KMS-11 (cell line): ENCODE results near the gene PFKP.

Experiments
- H2AFZ ChIP-seq: fragments of 200-600 bp; sonication (generic); 2 replicates; pipeline ENCODE4 v1.6.1; 2016; ENCODE audit warnings: antibody characterized with exemption, mixed run types, low read depth
- H3K27ac ChIP-seq: fragments of 200-600 bp; sonication (generic); 2 replicates; pipeline ENCODE4 v1.6.1; 2016; ENCODE audit warnings: mild to moderate bottlenecking, mixed run types
- H3K27me3 ChIP-seq: fragments of 200-600 bp; sonication (generic); 2 replicates; pipeline ENCODE4 v1.6.1; 2017; ENCODE audit warnings: mild to moderate bottlenecking, low read depth, mixed run types, moderate library complexity; ENCODE audit not compliant: insufficient read depth
- H3K36me3 ChIP-seq: fragments of 200-600 bp; sonication (generic); 2 replicates; pipeline ENCODE4 v1.6.1; 2017; ENCODE audit warnings: mild to moderate bottlenecking, mixed run types; ENCODE audit not compliant: insufficient read depth
- H3K4me1 ChIP-seq: fragments of 200-600 bp; sonication (generic); 2 replicates; pipeline ENCODE4 v1.6.1; 2016; ENCODE audit warnings: mild to moderate bottlenecking, low read depth, mixed run types; ENCODE audit not compliant: poor library complexity, severe bottlenecking
- H3K4me2 ChIP-seq: fragments of 200-600 bp; sonication (generic); 2 replicates; pipeline ENCODE4 v1.7.0; 2016; ENCODE audit warnings: mild to moderate bottlenecking, mixed run types
- H3K4me3 ChIP-seq: fragments of 200-600 bp; sonication (generic); IDR thresholded peaks from 2 replicates; pipeline ENCODE4 v1.6.1; 2017; ENCODE audit warnings: low read depth, low read length, mixed read lengths; ENCODE audit not compliant: insufficient read depth
- H3K79me2 ChIP-seq: fragments of 200-600 bp; sonication (generic); 2 replicates; pipeline ENCODE4 v1.6.1; 2016; ENCODE audit warnings: low read depth, mixed run types; ENCODE audit not compliant: insufficient read depth
- H3K9ac ChIP-seq: fragments of 200-600 bp; sonication (generic); 2 replicates; pipeline ENCODE4 v1.6.1; 2016; ENCODE audit warnings: mild to moderate bottlenecking, mixed run types
- H4K20me1 ChIP-seq: fragments of 200-600 bp; sonication (generic); 2 replicates; pipeline ENCODE4 v1.6.1; 2016; ENCODE audit warnings: mild to moderate bottlenecking, mixed run types; ENCODE audit not compliant: insufficient read depth
- TF ChIP-seq, protein P1 (sequence below): fragments of 200-600 bp; sonication (generic); conservative IDR thresholded peaks from 2 replicates; pipeline ENCODE4 v1.6.1; 2017; ENCODE audit warnings: low read depth, mild to moderate bottlenecking, antibody characterized with exemption, low read length, moderate library complexity, mixed read lengths

Gene PFKP

DNA sequence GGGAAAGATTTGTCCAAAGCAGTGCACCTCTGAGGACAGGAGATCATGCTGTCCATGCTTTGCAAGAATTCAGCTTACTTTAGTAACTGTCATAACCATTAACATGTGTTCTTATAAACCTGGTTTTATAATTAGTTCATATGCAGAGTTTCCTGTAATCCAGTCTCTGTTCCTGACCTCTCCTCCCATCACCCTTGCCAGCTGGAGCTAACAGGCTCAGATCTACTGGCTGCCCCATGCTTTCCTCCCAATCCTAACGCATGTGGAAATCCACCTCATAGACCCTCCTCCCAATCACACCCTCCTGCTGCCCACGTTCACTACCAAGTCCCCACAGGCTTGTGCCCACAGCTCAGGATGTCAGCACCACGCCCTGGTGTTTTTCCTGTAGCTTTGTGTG is 45.3 kb upstream of the PFKP start:
- H2AFZ ChIP-seq, result no peak overlapping the region
- H4K20me1 ChIP-seq, result no peaks in the 10 kb centered on the region
- TF ChIP-seq, protein P1, sequence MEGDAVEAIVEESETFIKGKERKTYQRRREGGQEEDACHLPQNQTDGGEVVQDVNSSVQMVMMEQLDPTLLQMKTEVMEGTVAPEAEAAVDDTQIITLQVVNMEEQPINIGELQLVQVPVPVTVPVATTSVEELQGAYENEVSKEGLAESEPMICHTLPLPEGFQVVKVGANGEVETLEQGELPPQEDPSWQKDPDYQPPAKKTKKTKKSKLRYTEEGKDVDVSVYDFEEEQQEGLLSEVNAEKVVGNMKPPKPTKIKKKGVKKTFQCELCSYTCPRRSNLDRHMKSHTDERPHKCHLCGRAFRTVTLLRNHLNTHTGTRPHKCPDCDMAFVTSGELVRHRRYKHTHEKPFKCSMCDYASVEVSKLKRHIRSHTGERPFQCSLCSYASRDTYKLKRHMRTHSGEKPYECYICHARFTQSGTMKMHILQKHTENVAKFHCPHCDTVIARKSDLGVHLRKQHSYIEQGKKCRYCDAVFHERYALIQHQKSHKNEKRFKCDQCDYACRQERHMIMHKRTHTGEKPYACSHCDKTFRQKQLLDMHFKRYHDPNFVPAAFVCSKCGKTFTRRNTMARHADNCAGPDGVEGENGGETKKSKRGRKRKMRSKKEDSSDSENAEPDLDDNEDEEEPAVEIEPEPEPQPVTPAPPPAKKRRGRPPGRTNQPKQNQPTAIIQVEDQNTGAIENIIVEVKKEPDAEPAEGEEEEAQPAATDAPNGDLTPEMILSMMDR, result no peak
- no peak overlapping the region for H3K9ac ChIP-seq
- no peaks in the 10 kb centered on the region for H3K36me3 ChIP-seq
- no peak overlapping the region for H3K4me2 ChIP-seq
- H3K4me1 ChIP-seq, result no peaks in the 10 kb centered on the region
- H3K4me3 ChIP-seq, result no peak overlapping the region
- H3K27ac ChIP-seq, result no peak overlapping the region
- no peaks in the 10 kb centered on the region for H3K79me2 ChIP-seq
- no peaks in the 10 kb centered on the region for H3K27me3 ChIP-seq

DNA sequence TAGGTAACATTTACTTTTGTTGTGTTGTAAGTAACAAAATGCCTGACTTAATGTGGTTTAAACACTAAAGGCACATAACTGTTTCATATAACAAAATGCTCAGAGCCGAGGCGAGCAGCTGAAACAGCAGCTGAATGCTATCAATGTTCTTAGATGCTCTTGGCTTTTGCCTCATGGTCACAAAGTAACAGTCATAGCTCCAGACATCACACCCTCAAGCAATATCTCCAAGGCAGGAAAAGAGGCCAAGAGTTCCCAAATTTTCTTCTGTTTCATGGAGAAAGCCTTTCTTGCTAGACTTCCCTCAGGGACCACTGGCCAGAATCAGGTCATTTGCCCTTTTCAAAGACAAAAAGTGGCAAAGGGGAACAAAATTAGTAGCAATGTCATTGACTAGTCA is 43.5 kb upstream of the PFKP start:
- no peaks in the 10 kb centered on the region for H3K36me3 ChIP-seq
- no peak overlapping the region for H3K9ac ChIP-seq
- TF ChIP-seq, protein P1, result no peak
- H3K4me2 ChIP-seq, result no peak overlapping the region
- H4K20me1 ChIP-seq, result no peaks in the 10 kb centered on the region
- H3K27ac ChIP-seq, result no peak overlapping the region
- no peak overlapping the region for H2AFZ ChIP-seq
- no peak overlapping the region for H3K4me3 ChIP-seq
- no peaks in the 10 kb centered on the region for H3K4me1 ChIP-seq
- H3K27me3 ChIP-seq, result no peaks in the 10 kb centered on the region
- H3K79me2 ChIP-seq, result no peaks in the 10 kb centered on the region

DNA sequence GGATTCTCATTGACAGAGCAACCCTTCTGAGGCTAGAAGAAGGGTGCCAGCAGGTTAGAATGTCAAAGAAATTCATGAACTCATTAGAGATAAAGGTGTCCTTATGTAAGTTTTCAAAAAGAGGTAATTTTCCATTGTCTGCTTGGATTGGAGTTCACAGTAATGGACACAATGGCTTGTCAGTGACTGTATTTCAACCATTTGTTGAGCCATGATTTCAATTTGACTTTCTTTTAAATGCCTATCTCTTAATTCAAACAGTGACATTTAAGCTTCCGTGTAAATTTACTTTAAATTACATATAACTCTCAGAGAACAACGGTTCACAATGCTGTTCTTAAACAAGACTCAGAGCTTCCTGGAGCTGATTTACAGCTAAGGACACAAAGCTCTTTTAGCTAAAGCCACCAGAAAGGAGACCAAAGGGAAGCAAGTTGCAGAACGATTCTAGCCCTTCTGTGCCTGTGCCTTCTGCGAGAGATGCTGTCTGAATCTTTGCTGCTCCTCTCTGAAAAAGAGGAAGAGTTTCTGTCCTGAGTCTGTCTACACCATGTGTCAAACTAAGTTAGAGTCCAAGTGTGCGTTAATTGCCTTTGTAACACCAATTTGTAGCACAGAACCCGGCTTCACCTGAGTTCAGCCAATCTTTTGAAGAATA is 42.2 kb upstream of the PFKP start:
- Histone ChIP-seq H4K20me1 (no peaks in the 10 kb centered on the region), H2AFZ (no peak overlapping the region), H3K4me3 (no peak overlapping the region), H3K79me2 (no peaks in the 10 kb centered on the region), H3K36me3 (no peaks in the 10 kb centered on the region), H3K9ac (no peak overlapping the region), H3K27ac (no peak overlapping the region), H3K4me1 (no peaks in the 10 kb centered on the region), H3K4me2 (no peak overlapping the region), H3K27me3 (no peaks in the 10 kb centered on the region)
- TF ChIP-seq, protein P1, result no peak

DNA sequence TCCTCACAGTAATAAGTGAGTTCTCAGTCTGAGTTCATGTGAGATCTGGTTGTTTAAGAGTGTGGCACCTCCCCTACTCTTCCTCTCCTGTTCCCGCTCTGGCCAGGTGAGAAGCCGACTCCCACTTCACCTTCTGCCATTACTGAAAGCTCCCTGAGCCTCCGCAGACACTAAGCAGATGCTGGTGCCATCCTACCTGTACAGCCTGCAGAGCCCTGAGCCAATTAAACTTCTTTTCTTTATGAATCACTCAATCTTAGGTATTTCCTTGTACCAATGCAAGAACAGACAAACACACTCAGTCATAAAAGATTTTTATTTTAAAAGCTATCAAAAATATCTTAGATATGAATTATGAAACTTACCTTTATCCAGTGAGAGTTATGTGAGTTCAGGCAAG is 39.5 kb upstream of the PFKP start:
- Histone ChIP-seq H2AFZ (no peak overlapping the region), H4K20me1 (no peaks in the 10 kb centered on the region), H3K4me2 (no peak overlapping the region), H3K9ac (no peak overlapping the region), H3K79me2 (no peaks in the 10 kb centered on the region), H3K4me3 (no peak overlapping the region), H3K36me3 (no peaks in the 10 kb centered on the region), H3K4me1 (no peaks in the 10 kb centered on the region), H3K27me3 (no peaks in the 10 kb centered on the region), H3K27ac (no peak overlapping the region)
- TF ChIP-seq, protein P1, result no peak
